ENCODE data around the gene FSIP1.
A peak's percentile ranks its signal among the peaks of the same experiment; 100 is the strongest.

The FSIP1 gene

DNA sequence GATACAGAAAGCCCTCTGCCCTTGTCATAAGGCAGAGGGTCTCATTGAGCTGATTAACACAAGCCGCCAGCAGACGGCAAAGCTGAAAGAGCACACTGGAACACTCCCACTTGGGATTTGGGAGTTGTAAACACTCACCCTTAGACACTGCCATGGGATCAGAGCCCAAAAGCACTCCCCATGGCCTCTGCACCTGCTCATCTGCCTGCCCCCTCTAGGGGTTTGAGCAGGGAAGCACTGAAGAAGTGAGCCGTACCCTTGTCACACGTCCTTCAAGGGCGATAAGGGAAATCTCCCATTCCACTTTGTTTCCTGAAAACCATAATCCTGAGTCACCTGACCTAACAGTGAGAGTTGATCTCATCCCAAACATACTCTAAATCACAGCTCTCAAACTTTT, 14.7 kb downstream of the FSIP1 start:
- TF ChIP-seq, protein P1, sequence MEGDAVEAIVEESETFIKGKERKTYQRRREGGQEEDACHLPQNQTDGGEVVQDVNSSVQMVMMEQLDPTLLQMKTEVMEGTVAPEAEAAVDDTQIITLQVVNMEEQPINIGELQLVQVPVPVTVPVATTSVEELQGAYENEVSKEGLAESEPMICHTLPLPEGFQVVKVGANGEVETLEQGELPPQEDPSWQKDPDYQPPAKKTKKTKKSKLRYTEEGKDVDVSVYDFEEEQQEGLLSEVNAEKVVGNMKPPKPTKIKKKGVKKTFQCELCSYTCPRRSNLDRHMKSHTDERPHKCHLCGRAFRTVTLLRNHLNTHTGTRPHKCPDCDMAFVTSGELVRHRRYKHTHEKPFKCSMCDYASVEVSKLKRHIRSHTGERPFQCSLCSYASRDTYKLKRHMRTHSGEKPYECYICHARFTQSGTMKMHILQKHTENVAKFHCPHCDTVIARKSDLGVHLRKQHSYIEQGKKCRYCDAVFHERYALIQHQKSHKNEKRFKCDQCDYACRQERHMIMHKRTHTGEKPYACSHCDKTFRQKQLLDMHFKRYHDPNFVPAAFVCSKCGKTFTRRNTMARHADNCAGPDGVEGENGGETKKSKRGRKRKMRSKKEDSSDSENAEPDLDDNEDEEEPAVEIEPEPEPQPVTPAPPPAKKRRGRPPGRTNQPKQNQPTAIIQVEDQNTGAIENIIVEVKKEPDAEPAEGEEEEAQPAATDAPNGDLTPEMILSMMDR (IDR thresholded peaks at IDR 0.05; ENCODE audit: low read depth, low read length), result no peak
- no peak for DNase-seq (ENCODE audit: extremely low read depth, low read depth)

DNA sequence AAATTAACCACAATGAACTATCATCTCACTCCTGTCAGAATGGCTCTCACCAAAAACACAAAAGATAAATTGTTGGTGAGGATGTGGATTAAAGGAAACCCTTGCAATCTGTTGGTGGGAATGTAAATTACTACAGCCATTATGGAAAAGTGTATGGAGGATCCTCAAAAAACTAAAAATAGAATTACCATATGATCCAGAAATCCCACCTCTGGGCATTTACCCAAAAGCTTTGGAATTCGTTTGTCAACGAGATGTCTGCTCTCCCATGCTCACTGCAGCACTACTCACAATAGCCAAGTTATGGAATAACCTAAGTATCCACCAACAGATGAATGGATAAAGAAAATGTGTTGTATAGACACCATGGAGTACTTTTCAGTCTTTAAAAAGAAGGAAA, 21.6 kb downstream of the FSIP1 start:
- DNase-seq (ENCODE audit: extremely low read depth, low read depth), result no peak
- TF ChIP-seq, protein P1 (IDR thresholded peaks at IDR 0.05; ENCODE audit: low read depth, low read length), result no peak

DNA sequence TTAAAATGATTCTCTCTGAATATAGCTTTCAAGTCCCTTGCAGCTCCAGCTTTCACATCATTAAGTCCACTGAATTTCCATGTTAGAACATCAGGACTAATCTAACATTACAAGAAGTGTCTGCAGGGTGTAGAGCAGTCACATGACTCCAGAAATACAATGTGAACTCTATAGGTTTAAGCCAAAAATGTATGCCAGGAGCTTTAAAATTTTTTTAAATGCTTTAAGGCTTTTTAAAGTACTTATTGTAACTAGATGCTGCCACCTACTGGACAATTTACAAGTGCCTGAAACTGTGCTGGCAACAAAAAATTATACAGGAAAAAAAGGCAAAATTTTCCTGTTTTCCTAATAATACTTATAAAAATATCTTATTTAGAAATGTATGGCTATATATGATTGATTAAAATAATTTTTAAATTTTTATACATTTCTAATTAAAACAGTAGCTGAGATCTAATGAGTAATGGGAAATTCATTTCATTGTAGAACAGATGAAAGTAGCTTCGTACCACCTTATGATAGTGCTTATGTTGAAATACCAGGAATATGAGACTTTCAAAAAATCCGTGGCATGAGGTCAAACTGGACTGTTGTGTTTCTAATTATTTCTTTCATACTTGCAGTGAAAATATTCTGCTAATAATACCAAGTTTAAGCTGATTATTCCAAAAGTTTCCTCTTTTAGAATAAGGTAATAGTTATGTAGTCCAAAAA, 25.7 kb downstream of the FSIP1 start:
- TF ChIP-seq, protein P1 (IDR thresholded peaks at IDR 0.05; ENCODE audit: low read depth, low read length), result peak; percentile 67
- peak; percentile 40 for DNase-seq (ENCODE audit: extremely low read depth, low read depth)

DNA sequence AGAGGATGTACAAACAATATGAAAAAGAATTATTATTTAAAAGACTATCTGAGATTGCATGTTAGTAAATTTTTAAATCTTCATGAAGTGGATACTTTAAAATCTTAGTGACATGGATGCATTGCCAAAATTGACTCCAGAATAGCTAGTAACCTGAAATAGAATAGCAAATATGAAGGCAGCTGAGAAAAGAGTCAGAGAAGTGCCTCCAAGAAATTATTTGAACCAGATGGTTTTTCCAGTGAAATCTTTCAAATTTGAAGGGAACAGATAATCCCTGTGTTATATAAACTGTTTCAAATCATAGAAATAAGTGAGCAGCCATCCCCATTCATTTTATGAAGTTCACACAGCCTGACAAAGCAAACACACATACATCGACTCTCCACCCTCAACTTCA, 29.6 kb downstream of the FSIP1 start:
- DNase-seq (ENCODE audit: extremely low read depth, low read depth), result no peak
- TF ChIP-seq, protein P1 (IDR thresholded peaks at IDR 0.05; ENCODE audit: low read depth, low read length), result no peak

DNA sequence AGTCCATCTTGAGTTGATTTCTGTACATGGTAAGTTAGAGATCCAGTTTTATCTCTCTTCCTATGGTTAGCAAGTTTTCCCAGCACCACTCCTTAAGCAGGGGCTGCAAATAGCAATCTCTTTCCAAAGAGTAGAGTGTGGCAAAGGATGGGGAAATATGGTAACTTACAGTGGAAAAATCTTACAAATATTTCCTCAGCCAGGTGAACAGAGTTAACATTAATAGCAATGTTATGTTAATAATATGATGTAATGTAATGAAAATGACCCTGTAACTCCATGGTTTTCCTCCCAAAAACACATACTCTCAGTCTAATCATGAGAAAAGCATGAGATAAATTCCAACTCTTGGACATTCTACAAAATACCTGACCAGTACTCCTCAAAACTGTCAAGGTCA, 30.4 kb downstream of the FSIP1 start:
- TF ChIP-seq, protein P1 (IDR thresholded peaks at IDR 0.05; ENCODE audit: low read depth, low read length), result no peak
- DNase-seq (ENCODE audit: extremely low read depth, low read depth), result no peak

DNA sequence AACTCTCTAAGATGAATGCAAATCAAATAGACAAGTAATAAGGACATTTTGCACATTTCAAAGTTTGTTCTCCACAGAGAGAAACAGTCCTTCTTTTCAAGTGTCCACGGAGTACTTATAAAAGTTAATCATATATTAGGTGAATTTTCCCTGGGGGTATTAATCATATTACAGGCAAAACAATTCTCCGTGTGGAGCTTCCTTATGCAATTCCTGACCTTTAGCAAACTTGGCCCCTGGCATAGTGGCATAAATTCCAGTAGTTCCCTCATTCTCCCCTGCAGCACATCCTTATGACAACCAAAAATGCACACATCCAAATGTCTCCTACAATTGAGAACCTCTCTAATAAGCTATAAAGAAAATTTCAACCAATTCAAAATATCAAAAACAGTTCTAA, 34.4 kb downstream of the FSIP1 start:
- DNase-seq (ENCODE audit: extremely low read depth, low read depth), result no peak
- TF ChIP-seq, protein P1 (IDR thresholded peaks at IDR 0.05; ENCODE audit: low read depth, low read length), result no peak

DNA sequence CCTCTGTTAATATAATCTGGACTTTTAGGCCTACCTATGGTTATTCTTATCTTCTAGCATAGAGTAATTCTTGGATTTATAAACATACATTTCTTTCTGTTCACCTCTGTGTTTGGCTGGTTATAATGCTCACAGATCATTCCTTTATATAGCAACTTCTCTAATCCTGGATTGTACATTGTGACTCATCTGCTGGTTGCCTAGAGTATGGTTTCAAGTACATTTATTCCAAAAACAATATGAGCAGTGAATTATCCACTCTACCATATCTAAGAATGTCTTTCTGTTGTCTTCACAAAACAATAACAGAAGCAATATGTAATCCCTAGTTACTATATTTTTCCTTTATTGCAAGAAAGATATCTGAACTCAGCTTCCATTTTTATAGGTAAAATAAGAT, 35.3 kb downstream of the FSIP1 start:
- TF ChIP-seq, protein P1 (IDR thresholded peaks at IDR 0.05; ENCODE audit: low read depth, low read length), result no peak
- no peak for DNase-seq (ENCODE audit: extremely low read depth, low read depth)
